RCC 7860 (cell line): ENCODE data around the gene COP1.

Source experiments
- DNase-seq: peaks from one replicate; pipeline ENCODE4 v3.0.0-alpha.2; 2015; ENCODE audit warnings: low spot score
- FAIRE-seq: peaks from 2 replicates; lab custom pipeline; 2012; peaks lifted over from hg19 to GRCh38; lab: Jason Lieb, UNC

Gene COP1

GRCh38 chr1:176201568-176201967, 5.5 kb downstream of the COP1 start:
- DNase-seq (no peak), FAIRE-seq (no peak)

- FAIRE-seq, result no peak
- no peak for DNase-seq
These were observed 7.4 kb downstream of the COP1 start for GRCh38 chr1:176199707-176200106.

GRCh38 chr1:176198413-176198812, 8.7 kb downstream of the COP1 start:
- FAIRE-seq (peak; percentile 57), DNase-seq (no peak)

DNA sequence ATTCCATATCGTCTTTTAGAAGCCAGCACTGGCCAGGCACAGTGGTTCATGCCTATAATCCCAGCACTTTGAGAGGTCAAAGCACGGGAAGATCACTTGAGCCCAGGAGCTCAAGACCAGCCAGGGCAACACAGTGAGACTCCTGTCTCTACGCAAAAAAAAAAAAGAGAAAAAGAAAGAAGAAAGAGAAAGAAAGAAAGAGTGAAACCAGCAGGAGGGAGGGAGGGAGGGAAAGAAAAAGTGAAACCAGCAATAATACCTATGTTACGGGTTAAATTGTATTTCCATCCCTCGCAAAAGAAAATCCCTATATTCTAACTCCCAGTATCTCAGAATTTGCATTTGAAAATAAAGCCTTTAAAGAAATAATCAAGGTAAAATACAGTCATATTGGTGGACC, 10.4 kb downstream of the COP1 start:
- DNase-seq (no peak), FAIRE-seq (no peak)

- FAIRE-seq (no peak), DNase-seq (no peak)
These were observed 11.5 kb downstream of the COP1 start for GRCh38 chr1:176195547-176195946.

- FAIRE-seq (no peak), DNase-seq (no peak)
These were observed 13.4 kb downstream of the COP1 start for GRCh38 chr1:176193663-176194062.

- FAIRE-seq (peak; percentile 83), DNase-seq (peak; percentile 15)
These were observed 14.1 kb downstream of the COP1 start for GRCh38 chr1:176193023-176193422.

- no peak for DNase-seq
- FAIRE-seq, result no peak
These were observed 18.5 kb downstream of the COP1 start for GRCh38 chr1:176188604-176189003.

- DNase-seq (no peak), FAIRE-seq (no peak)
These were observed 20.1 kb downstream of the COP1 start for GRCh38 chr1:176187001-176187400.

DNA sequence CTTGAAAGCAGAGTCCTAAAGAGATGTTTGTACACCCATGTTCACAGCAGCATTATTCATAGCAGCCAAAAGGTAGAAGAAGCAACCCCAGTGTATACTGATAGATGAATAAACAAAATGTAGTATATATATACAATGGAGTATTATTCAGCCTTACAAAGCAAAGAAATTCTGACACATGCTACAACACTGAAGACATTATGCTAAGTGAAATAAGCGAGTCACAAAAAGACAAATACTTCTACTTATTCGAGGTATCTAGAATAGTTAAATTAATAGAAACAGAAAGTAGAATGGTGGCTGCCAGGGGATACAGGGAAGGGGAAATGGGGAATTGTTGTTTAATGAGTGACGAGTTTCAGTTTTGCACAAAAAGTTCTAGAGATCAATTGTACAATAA, 23.5 kb downstream of the COP1 start:
- FAIRE-seq, result no peak

GRCh38 chr1:176178316-176178715, 28.8 kb downstream of the COP1 start:
- no peak for DNase-seq
- FAIRE-seq, result no peak

More for the DNA sequence above, 23.5 kb downstream of the COP1 start:
- no peak for DNase-seq

DNA sequence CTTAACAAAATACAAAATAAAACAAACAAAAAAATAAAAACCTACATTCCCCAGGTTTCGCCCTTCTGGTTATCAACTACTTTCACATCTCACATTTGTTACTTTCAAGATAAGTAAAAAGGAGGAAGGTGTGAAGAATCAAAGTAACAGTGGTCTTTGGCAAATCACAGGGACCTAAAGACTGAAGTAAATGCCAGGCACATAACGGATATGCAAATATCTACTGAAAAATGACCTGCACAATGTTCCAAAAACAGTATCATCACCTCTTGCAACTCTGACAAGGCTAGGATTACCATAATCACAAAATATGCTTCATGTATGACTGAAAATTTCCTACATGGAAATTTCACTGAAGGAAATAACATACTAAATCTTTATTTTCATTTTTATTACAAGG, 29.3 kb downstream of the COP1 start:
- FAIRE-seq, result no peak
- DNase-seq, result no peak

DNA sequence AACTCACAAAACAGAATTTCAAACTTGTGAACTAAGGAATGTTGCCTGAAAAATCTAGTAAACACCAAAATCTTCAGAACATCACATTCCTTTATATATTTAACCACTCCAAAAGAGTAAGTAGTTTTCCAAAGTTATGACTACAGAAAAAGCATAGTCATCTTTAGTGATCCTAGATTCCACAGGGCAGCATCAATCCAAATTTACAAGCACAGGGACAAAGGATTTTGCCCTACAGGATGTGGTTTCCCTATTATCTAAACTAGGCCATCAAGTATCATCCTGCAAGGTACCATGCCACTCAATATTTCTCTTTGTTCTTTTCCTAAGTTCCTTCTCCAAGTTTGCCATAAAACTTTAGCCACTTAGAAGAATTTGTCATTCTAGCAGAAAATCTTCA, 33.0 kb downstream of the COP1 start:
- FAIRE-seq (no peak), DNase-seq (no peak)

GRCh38 chr1:176172215-176172614, 34.9 kb downstream of the COP1 start:
- DNase-seq, result no peak
- no peak for FAIRE-seq

DNA sequence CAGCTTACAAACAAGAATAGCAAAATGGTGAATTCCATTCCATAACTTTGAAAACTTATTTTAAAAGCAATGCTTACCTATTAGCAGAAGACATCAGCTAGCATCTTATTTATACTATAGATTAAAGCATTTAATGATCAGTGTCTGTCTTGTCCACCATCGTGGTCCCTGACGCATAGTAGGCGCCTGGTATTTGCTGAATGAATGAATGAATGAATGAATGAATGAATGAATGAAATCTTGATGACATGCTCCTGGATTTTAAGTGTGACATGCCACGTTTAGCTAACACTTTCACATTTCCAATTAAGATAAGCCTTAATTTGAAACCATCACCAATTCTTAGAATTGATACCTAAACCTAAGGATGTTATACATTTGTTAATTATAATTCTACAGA, 39.9 kb downstream of the COP1 start:
- DNase-seq (no peak), FAIRE-seq (no peak)

DNA sequence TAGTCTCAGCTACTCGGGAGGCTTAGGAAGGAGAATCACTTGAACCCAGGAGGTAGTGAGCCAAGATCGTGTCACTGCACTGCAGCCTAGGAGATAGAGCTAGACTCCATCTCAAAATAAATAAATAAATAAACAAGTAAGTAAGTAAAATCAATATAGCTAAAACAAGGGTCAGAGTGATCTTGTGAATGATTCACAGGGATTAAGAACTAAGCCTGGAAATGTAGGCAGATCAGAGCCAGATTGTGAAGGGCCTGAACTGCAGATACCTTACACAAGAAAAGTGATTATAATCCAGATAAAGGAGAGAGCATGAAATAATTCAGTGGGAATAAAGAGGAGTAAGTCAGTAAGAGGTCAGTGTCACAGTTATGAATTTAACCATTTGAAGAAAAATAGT, 41.5 kb downstream of the COP1 start:
- DNase-seq (no peak), FAIRE-seq (no peak)

DNA sequence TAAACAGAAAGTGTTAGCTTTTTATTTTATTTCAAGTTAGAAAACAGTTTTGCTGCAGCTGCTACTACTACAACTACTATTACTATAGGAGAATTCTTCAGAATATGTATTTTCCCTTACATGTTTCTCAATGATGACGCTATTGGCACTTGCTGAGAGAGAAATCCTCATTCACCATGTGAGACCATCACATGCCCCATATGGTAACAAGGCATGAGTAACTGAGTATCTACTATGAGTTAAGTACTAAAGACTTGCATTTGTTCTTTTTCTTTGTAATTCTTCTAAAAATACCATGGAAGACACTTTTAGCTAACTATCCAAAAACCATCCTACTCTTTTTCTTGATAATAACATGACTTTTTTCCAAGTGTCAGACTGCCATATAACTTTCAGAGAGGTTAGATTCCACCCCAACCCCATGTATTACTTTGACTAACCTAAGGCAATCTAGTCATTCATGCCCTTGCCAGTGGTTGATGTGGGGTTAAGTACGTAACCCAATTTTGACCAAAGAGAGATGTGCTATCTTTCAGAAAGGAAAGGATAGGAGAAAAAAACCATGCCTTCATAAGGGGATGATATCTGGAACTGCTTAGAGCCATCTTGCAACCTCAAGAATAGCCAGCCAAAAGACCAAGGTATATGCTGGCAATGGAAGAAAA, 42.9 kb downstream of the COP1 start:
- no peak for FAIRE-seq
- DNase-seq, result no peak

- DNase-seq, result no peak
- FAIRE-seq, result no peak
These were observed 47.1 kb downstream of the COP1 start for GRCh38 chr1:176159993-176160392.

- no peak for FAIRE-seq
- no peak for DNase-seq
These were observed 49.1 kb downstream of the COP1 start for GRCh38 chr1:176157995-176158394.

DNA sequence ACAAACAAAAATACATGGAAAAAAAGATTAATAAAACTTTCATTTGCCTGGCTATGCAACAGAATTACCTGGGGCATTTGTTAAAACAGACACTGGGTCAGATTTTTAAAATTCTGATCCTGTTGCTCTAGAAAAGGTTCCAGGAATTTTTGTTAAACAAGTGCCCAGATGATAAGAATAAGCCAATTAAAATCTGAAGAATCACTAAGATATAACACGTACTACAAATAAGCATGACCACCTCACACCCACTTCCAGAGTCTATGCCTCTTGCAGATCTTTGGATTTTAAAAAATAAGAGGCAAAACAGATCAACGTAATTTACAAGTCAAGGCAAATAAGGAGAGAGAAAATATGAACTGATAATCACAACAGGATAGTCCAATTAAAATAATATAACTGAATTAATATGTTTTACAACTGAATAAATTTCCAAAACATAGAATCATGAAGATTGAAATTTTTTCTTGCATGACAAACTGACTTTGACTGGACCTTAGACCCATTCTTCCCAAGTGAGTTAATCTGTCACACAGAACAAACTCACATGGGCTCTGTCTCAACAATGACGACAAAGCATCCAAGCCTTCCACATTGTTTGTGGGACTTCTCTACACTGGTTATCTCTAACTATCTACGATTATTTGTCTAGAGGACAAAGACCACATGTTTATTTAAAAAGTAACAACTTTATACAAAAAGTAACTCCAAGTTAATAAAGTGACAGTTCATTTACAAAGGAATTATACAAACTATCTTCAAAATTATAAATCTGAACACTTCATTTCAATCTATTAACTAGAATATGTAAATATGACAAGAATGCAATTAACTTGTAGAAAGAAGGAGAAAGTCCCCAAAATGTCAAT, 56.9 kb downstream of the COP1 start:
- no peak for FAIRE-seq
- no peak for DNase-seq

- FAIRE-seq, result no peak
- no peak for DNase-seq
These were observed 62.6 kb downstream of the COP1 start for GRCh38 chr1:176144526-176144925.

- DNase-seq (no peak), FAIRE-seq (no peak)
These were observed 64.1 kb downstream of the COP1 start for GRCh38 chr1:176142973-176143372.
